CMK (cell line): ENCODE results near the gene TBC1D20.
A peak's percentile ranks its signal among the peaks of the same experiment; 100 is the strongest.
"Not testable (repeated sequence)": the region's sequence is repeated elsewhere in the genome, so short reads cannot be mapped to it uniquely, and the experiment has no call there.

Source experiments
- DNase-seq: peaks from one replicate; pipeline ENCODE4 v3.0.0-alpha.2; 2010; ENCODE audit warnings: low read depth

The TBC1D20 gene

DNA sequence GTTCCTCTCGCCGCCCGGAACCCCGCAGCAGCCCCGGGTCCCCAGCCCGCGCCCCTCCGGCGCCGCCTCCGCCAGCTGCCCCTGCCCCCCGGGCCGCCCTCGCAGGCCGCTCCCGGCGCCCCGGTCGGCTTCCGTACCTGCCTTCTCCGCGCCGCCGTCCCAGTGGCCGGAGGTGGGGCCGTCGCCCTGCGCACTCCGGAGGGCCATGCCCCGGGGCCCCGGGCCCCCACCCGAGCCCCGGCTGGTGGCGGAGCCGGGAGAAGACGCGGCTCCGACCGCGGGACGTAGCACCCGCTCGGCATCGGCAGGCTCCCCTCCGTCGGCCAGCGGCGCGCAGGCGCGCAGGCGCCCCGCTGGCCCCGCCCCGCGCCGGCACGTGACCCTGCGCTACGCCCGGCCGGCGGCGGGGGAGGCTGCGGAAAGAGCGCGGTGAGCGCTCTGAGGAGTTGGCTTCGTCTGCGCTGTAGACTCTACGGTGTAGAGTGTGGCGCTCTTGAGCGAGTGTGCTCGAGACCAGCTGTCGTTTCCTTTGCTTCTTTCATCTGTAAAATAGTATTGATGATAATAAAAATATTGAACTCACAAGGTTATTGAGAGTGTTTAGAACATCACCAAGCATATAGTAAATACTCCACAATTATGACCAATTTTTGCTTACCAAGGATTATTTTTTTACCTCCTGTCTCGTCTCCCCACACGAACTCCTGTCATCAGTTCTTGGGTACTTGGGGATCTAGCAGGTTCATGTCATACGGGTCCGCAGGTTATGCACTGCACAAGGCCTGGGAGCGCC, at the start of gene TBC1D20:
Gene TBC1D20, minus strand, starts transcription at position 335 of the 793 bp plus-strand sequence. Its CDS starts 128 bp downstream, at position 207.
- DNase-seq = peak; percentile 75

GRCh38 chr20:510328-511057, 48.2 kb upstream of the TBC1D20 start:
- not testable (repeated sequence) for DNase-seq

- DNase-seq = not testable (repeated sequence)
Measured at GRCh38 chr20:508364-508787, 46.0 kb upstream of the TBC1D20 start.

- no peak for DNase-seq
Measured at GRCh38 chr20:507761-508332, 45.5 kb upstream of the TBC1D20 start.

- no peak for DNase-seq
Measured at GRCh38 chr20:507006-507758, 44.8 kb upstream of the TBC1D20 start.

DNA sequence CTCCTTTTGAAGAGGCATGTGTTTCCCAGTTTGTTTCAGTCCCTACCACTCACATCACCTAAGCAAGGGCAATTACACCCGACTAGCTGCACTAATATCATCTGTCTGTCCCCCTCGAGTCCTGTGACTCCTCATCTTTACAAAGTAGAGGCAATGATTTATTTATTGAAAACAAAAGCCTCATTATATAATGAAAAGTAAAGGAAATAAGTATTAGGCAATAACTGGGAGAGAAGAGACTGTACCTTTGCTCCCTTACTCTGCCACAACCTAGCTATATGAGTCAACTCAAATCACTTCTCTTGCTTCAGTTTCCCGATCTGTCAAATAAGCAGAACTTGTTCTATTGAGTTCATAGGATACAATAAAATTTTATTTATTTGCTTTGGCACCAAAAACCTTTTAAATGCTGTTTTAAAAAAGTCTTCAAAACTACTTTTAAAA, 42.3 kb upstream of the TBC1D20 start:
- no peak for DNase-seq

DNA sequence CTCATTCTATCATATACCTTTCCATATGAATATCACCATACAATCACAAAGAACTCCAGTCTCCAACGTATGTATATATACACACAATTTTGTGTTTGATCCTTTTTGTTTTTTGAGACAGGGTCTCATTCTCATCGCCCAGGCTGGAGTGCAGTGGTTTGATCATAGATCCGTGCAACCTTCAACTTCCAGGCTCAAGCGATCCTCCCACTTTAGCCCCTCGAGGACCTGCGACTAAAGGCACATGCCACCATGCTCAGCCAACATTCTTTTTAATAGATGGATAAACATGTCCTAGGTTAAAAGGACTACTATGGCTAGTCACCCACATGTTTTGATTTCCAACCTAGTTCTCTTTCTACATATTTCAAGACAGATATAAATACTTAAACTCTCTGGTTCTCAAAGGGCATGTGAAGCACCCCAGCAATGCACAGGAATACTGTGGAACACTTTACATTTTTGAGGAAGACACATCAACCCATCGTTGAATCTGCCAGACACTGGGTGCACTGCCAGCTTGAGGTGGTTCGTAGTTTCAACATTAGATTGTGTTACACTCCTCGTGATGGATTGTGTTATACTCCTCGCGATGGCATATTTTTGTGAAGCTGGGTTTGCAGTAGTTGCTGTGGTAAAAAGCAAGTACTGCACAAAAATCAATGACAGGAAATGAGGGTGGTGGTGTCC, 40.9 kb upstream of the TBC1D20 start:
- DNase-seq = no peak

- no peak for DNase-seq
Measured at GRCh38 chr20:497979-498378, 35.6 kb upstream of the TBC1D20 start.

DNA sequence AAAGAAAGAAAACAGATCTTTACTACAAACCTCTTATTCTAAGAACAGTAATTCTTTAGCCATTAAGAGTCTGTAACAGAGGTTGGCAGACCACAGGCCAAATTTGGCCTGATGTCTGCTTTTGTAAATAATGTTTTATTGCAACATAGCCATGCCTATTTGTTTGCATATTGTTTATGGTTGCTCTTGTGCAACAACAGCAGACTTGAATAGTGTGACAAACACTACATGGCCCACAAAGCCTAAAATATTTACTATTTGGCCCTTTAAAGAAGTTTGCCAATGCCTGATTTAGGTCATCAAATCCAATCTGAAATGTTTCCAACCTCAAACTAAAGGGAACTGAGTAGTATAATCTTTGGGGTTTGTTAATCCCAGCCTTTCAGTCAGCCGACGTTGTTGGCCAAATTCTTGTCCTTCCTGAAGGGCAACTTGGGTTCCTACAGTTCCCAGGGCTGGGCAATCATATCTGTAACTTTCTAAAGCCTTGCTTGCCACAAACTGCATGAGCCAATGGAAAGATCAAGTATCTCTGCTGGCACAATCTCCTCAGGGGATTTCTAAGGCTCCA, 33.9 kb upstream of the TBC1D20 start:
- DNase-seq = no peak

- no peak for DNase-seq
Measured at GRCh38 chr20:492159-492558, 29.8 kb upstream of the TBC1D20 start.

DNA sequence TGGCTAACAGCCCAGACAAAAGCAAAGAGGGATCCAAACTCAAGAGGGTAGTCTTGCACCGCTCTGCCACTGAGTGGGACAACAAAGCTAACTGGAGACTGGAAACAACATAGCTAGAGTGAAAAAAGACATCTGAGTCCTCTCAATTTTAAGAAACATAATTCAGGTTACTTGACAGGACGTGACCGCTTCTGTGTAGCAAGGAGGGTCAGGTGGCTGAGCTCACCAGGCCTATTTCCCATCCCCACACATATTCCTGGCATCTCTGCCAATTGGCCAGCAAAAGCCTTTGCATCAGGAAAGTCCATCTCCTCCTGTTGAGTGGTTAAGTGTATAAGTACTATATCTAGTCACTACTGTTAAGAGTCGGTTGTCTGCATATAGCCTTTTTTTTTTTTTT, 25.3 kb upstream of the TBC1D20 start:
- DNase-seq = no peak

DNA sequence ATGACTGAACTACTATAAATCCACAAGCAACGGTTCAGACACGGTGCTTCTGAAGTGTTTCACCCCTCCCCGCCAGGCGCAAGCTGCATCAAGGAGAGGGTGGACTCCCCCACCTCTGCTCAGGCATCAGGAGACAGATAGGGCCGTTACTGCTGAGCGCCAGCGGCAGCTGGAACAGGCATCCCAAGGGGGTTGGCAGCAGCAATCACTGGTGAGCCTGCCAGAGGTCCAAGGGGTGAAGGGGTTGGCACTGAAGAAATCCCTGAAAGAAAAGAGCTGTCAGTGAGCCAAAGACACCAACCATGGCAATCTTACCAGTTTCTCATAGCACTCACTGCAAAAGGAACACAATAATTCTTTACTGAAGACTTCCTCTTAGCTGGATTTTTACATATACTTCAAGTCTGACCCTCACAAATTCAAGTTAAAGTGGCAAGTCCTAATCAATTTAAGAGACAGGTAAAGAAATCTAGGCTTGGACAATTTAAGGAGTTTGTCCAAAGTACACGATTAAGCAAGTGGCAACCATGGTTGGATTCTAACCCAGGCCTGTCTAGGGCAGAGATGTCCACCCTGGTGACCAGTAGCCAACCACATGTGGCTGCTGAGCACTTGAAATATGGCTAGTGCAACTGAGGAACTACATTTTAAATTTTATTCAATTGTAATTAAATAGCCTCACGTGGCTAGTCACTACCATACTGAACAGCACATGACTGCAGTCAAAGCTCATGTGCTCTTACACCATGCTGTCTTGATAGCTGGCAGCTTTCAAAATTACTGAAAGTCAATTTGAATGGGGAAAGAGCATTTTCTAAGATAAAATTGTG, 21.7 kb upstream of the TBC1D20 start:
- no peak for DNase-seq

GRCh38 chr20:481167-481566, 18.8 kb upstream of the TBC1D20 start:
- DNase-seq = no peak

DNA sequence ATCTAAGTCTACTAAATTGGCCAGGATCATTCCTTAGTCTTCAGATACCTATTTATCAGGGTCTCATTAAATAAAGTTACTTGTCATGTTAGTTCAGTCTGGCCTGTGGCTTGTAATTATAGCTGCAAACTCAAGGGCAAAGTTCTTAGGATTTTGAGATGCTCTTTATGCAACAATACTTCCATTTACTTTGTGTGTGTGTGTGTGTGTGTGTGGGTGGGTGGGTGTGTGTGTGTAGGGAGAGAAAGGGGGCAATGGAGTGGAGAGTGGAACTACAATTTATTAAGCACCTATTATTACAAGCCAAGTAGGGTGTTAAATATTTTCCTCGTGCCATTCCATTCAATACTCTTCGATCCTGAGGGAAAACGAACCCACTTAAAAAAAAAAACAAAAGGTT, 17.7 kb upstream of the TBC1D20 start:
- DNase-seq = no peak

DNA sequence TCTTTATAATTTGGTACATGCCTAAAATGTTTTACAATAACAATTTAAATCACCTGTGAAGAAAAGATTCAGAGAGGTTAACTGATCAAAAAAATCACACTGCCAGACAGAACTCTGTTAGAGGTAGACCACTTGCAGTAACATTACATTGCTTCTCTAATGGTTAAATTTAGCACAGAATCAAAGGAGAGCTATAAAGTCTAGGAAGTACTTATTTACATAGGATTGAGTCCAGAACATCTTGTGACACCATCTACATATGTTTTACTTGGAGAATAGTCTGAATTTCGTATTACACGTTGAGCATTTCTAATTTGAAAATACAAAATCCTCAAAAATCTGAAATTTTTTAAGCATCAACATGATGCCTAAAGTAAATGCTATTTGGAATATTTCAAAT, 17.2 kb upstream of the TBC1D20 start:
- no peak for DNase-seq

DNA sequence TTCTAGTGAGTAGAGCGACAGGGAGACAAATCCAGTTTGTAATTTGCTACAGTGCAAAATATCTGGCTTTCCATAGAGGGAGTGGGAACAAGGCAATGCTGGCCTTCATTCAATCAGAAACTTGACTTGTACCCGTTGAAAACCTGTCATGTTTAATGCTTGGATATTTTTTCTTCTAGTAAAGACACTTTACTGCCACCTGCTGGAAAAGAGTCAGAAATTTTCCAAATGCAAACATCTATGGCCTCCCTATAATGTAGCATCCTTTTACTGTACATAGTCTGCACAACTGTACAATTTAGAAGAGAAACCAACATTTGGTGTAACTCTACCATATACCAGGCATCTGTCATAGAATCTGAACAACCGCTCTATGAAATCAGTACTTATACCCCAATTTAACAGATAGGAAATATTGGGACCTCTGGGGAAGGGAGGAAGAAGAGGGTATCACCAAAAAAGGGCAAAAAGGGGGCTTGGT, 16.7 kb upstream of the TBC1D20 start:
- peak; percentile 47 for DNase-seq

- DNase-seq = no peak
Measured at GRCh38 chr20:478010-478948, 15.9 kb upstream of the TBC1D20 start.

- not testable (repeated sequence) for DNase-seq
Measured at GRCh38 chr20:476561-477249, 14.4 kb upstream of the TBC1D20 start.
